GM12864 (cell line): ENCODE data around the gene WAC.
"Not testable (repeated sequence)": the region's sequence is repeated elsewhere in the genome, so short reads cannot be mapped to it uniquely, and the experiment has no call there.

Experiments used
- DNase-seq: peaks from one replicate; pipeline ENCODE4 v3.0.0-alpha.2; 2011; ENCODE audit warnings: low read depth
- H3K4me3 ChIP-seq: 2 replicates; pipeline ENCODE4 v1.5.1; 2011; ENCODE audit warnings: mild to moderate bottlenecking, low read depth, low read length, control low read depth
- TF ChIP-seq, protein P1 (sequence below): IDR thresholded peaks from 2 replicates; pipeline ENCODE4 v1.5.1; 2011; ENCODE audit warnings: low read depth, mild to moderate bottlenecking, moderate library complexity, low read length, control low read depth, inconsistent platforms; ENCODE audit errors: missing control alignments

Gene WAC

DNA sequence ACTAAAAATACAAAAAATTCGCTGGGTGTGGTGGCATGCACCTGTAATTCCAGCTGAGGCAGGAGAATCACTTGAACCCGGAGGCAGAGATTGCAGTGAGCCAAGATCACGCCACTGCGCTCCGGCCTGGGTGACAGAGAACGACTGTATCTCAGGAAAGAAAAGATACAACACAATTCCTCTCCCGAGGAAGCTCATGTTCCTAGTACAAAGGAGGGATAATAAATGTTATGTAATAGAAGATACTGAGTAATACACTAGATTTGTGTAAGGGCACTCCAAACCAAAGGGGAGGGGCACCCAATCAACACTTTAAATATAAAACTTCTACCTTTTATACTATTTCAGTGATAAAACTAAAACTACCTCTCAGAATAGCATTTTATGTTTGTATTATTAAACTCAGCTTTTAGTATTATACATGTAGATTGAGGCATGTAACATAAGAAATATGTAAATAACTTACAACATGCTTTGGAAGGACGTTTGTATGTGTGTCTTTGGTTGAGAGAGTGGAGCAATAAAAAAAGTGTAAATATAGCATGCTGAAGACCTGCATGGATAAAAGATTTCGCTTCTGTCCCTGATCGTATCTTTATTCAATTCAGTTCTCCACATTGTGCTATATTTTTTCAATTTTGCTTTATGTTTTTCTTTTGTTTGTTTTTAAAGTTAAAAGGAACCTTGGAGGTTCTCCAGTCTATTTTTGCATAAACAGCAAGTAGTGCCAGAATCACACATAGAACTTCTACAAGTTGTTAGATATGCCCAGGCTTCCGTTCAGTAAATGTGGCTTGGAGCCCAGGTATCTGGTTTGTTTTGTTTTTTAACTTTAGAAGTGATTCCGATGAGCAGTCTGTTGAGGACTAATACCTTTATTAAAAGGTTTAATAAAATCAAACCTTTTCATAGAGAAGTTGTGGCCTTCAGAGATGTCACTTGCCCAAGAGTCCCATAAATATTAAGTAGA is 71.9 kb downstream of the WAC start:
- DNase-seq: no peak
- no peak overlapping the region for H3K4me3 ChIP-seq
- TF ChIP-seq, protein P1, sequence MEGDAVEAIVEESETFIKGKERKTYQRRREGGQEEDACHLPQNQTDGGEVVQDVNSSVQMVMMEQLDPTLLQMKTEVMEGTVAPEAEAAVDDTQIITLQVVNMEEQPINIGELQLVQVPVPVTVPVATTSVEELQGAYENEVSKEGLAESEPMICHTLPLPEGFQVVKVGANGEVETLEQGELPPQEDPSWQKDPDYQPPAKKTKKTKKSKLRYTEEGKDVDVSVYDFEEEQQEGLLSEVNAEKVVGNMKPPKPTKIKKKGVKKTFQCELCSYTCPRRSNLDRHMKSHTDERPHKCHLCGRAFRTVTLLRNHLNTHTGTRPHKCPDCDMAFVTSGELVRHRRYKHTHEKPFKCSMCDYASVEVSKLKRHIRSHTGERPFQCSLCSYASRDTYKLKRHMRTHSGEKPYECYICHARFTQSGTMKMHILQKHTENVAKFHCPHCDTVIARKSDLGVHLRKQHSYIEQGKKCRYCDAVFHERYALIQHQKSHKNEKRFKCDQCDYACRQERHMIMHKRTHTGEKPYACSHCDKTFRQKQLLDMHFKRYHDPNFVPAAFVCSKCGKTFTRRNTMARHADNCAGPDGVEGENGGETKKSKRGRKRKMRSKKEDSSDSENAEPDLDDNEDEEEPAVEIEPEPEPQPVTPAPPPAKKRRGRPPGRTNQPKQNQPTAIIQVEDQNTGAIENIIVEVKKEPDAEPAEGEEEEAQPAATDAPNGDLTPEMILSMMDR: no peak

DNA sequence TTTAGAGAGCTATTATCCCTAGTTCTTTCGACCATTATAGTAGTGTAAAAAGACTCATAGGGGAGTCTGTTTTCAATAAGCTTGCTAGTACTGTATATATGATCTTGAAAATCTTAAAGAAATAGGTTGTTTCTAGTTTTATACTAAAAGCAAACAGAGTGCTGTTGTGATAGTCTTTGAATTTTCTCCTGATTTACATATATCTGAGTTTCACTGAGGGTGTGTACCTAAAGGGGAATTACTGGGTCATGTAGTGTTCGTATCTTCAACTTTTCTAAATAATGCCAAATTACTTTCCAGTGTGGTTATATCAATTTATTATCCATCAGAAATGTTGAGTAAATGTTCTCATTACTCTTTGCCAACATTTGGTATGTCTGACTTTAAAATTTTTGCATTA is 73.7 kb downstream of the WAC start:
- no peak overlapping the region for H3K4me3 ChIP-seq
- TF ChIP-seq, protein P1: no peak
- DNase-seq: no peak

DNA sequence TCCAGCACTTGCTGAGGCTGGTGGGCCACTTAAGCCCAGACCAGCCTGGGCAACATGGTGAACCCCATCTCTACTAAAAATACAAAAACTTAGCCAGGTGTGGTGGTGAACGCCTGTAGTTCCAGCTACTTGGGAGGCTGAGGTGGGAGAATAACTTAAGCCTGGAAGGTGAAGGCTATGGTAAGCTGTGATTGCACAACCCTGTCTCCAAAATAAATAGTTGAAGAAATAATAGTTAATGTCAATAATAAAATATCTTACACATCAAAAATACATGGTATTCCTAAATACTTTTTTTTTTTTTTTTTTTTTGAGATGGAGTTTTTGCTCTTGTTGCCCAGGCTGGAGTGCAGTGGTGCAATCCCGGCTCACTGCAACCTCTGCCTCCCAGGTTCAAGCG is 76.7 kb downstream of the WAC start:
- not testable (repeated sequence) for DNase-seq, H3K4me3 ChIP-seq

DNA sequence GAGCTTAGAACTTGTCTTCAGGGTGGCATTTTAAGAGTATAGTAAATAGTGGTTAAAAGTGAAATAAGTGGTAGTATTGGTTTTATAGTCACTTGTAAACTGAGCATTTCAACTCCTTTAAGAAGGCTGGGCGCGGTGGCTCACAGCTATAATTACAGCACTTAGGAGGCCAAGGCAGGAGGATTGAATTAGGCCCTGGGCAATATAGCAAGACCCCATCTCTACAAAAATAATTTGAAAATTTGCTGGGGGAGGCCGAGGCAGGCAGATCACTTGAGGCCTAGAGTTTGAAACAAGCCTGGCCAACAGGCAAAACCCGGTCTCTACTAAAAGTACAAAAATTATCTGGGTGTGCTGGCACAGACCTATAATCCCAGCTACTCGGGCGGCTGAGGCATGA is 80.0 kb downstream of the WAC start:
- DNase-seq: no peak
- TF ChIP-seq, protein P1: no peak
- H3K4me3 ChIP-seq: no peak overlapping the region

DNA sequence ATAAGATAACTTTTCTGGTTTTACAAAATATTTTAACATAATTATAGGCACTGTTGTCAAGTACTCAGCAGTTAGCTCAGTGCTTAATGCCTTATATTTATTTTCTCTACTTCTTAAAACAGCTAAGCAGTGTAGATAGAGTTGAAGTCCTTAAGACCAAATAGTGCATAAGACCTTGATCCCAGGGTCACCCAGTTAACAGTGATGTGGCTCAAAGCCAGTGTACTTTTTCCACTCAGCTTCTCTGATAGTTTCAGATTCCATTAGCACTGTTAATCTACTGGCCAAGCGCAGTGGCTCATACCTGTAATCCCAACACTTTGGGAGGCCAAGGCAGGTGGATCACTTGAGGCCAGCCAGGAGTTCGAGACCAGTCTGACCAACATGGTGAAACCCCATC is 83.6 kb downstream of the WAC start:
- TF ChIP-seq, protein P1: no peak
- no peak for DNase-seq
- no peak overlapping the region for H3K4me3 ChIP-seq

DNA sequence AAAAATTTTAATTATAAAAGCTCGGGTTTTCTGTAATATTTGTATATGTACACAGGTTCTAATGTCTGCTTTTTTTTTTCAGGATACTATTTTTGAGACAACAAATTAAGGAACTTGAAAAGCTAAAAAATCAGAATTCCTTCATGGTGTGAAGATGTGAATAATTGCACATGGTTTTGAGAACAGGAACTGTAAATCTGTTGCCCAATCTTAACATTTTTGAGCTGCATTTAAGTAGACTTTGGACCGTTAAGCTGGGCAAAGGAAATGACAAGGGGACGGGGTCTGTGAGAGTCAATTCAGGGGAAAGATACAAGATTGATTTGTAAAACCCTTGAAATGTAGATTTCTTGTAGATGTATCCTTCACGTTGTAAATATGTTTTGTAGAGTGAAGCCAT is 86.5 kb downstream of the WAC start:
- TF ChIP-seq, protein P1: no peak
- DNase-seq: no peak
- no peak overlapping the region for H3K4me3 ChIP-seq

DNA sequence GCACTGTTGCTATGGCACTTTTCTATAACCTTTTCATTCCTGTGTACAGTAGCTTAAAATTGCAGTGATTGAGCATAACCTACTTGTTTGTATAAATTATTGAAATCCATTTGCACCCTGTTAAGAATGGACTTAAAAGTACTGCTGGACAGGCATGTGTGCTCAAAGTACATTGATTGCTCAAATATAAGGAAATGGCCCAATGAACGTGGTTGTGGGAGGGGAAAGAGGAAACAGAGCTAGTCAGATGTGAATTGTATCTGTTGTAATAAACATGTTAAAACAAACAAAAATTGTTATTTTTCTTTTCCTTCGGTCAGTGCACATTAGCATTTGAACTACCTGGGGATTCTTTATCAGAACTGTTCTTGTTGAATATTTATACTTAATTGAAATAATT is 87.3 kb downstream of the WAC start:
- no peak overlapping the region for H3K4me3 ChIP-seq
- TF ChIP-seq, protein P1: no peak
- DNase-seq: no peak
